GM23338 (cell line): Measurements from ENCODE around the gene ITGA4. TPM values are rescaled to one million over a fixed set of nuclear protein-coding genes. Genes with fewer than 3 reads are reported as not detected.

Source experiments
- ATAC-seq: fragments of 200-7000 bp; cut with Tn5 transposase; 3 replicates; pipeline ENCODE4 v1.9.1; 2020
- DNase-seq: peaks from one replicate; pipeline ENCODE4 v3.0.0-alpha.2; 2015; ENCODE audit warnings: low spot score
- H2AFZ ChIP-seq: fragments of 200-600 bp; sonication (generic); 2 replicates; pipeline ENCODE4 v1.8.0; 2016; ENCODE audit warnings: antibody characterized with exemption, mild to moderate bottlenecking, moderate library complexity
- H3F3A ChIP-seq: fragments of 200-600 bp; sonication (generic); replicated peaks from 2 replicates; pipeline ENCODE4 v1.8.0; 2017; ENCODE audit warnings: antibody characterized with exemption, mixed run types, low read depth
- H3K27ac ChIP-seq: fragments of 200-600 bp; sonication (generic); 2 replicates; pipeline ENCODE4 v1.6.1; 2016; ENCODE audit warnings: low read depth
- H3K27me3 ChIP-seq: fragments of 200-600 bp; sonication (generic); 2 replicates; pipeline ENCODE4 v1.8.0; 2016; ENCODE audit warnings: mild to moderate bottlenecking, mixed run types, moderate library complexity; ENCODE audit not compliant: insufficient read depth
- H3K36me3 ChIP-seq: fragments of 200-600 bp; sonication (generic); 2 replicates; pipeline ENCODE4 v1.8.0; 2016; ENCODE audit warnings: mild to moderate bottlenecking; ENCODE audit not compliant: insufficient read depth
- H3K4me1 ChIP-seq: fragments of 200-600 bp; sonication (generic); 2 replicates; pipeline ENCODE4 v1.8.0; 2016; ENCODE audit warnings: mild to moderate bottlenecking, moderate library complexity; ENCODE audit not compliant: insufficient read depth
- H3K4me2 ChIP-seq: fragments of 200-600 bp; sonication (generic); 2 replicates; pipeline ENCODE4 v1.7.1; 2017; ENCODE audit warnings: mixed run types
- H3K4me3 ChIP-seq: fragments of 200-600 bp; sonication (generic); 2 replicates; pipeline ENCODE4 v1.6.1; 2016; ENCODE audit warnings: mixed run types
- H3K79me2 ChIP-seq: fragments of 200-600 bp; sonication (generic); replicated peaks from 2 replicates; pipeline ENCODE4 v1.8.0; 2017; ENCODE audit warnings: mild to moderate bottlenecking; ENCODE audit not compliant: insufficient read depth
- H3K9me2 ChIP-seq: fragments of 200-600 bp; sonication (generic); 2 replicates; pipeline ENCODE4 v1.8.0; 2017; ENCODE audit not compliant: insufficient read depth
- H4K20me1 ChIP-seq: fragments of 200-600 bp; sonication (generic); replicated peaks from 2 replicates; pipeline ENCODE4 v1.8.0; 2017; ENCODE audit warnings: mild to moderate bottlenecking; ENCODE audit not compliant: insufficient read depth
- H3K27ac Mint-ChIP-seq: 2 replicates; pipeline ENCODE4 v1.8.0; 2020; ENCODE audit warnings: inconsistent platforms, mild to moderate bottlenecking, moderate library complexity, mixed read lengths
- H3K27me3 Mint-ChIP-seq: 3 replicates; pipeline ENCODE4 v1.8.0; 2022; ENCODE audit warnings: low read depth, mild to moderate bottlenecking, moderate library complexity, mixed read lengths, inconsistent platforms; ENCODE audit not compliant: insufficient read depth, poor library complexity
- H3K36me3 Mint-ChIP-seq: 3 replicates; pipeline ENCODE4 v1.8.0; 2021; ENCODE audit warnings: low read depth, mild to moderate bottlenecking, inconsistent platforms, moderate library complexity, mixed read lengths
- H3K4me1 Mint-ChIP-seq: 3 replicates; pipeline ENCODE4 v1.8.0; 2020; ENCODE audit warnings: mild to moderate bottlenecking, inconsistent platforms, mixed read lengths
- H3K4me3 Mint-ChIP-seq: 3 replicates; pipeline ENCODE4 v1.8.0; 2021; ENCODE audit warnings: moderate library complexity, mild to moderate bottlenecking, inconsistent platforms, mixed read lengths
- H3K9me3 Mint-ChIP-seq: 3 replicates; pipeline ENCODE4 v1.8.0; 2020; ENCODE audit warnings: moderate library complexity, mild to moderate bottlenecking, inconsistent platforms, mixed read lengths
- CREB1 ChIP-seq: fragments of 250-450 bp; sonication (Bioruptor Pico); IDR thresholded peaks from 2 replicates; pipeline ENCODE4 v1.5.0; 2020; ENCODE audit warnings: low read depth, mild to moderate bottlenecking, moderate library complexity
- CTCF ChIP-seq, 2 experiments: fragments of 200-600 bp in 1 of 2; sonication (generic) in 1 of 2; conservative IDR thresholded peaks; 2 replicates each; pipeline versions ENCODE4 v1.5.1 to v1.6.1; 2016 to 2017; ENCODE audit warnings: antibody characterized with exemption in 2 of 2, low read depth in 2 of 2, mild to moderate bottlenecking in 2 of 2, moderate library complexity in 1 of 2
- EZH2 ChIP-seq: fragments of 200-600 bp; sonication (generic); IDR thresholded peaks from one replicate; pipeline ENCODE4 v1.8.0; 2017; ENCODE audit warnings: antibody characterized with exemption, mild to moderate bottlenecking, low read depth; ENCODE audit not compliant: unreplicated experiment
- EZH2phosphoT487 ChIP-seq: fragments of 200-600 bp; sonication (generic); IDR thresholded peaks from one replicate; pipeline ENCODE4 v1.8.1; 2018; ENCODE audit warnings: antibody characterized with exemption; ENCODE audit not compliant: unreplicated experiment
- JUNB ChIP-seq: IDR thresholded peaks from one replicate; pipeline ENCODE4 v1.6.1; 2016; ENCODE audit warnings: antibody characterized with exemption; ENCODE audit not compliant: unreplicated experiment
- REST ChIP-seq: IDR thresholded peaks from one replicate; pipeline ENCODE4 v1.6.1; 2018; ENCODE audit warnings: antibody characterized with exemption; ENCODE audit not compliant: unreplicated experiment
- STAT1 ChIP-seq: IDR thresholded peaks from one replicate; pipeline ENCODE4 v1.6.1; 2016; ENCODE audit warnings: antibody characterized with exemption; ENCODE audit not compliant: unreplicated experiment
- ZNF114 ChIP-seq: fragments of 250-450 bp; sonication (Bioruptor Pico); IDR thresholded peaks from 2 replicates; pipeline ENCODE4 v1.5.0; 2020; ENCODE audit warnings: mild to moderate bottlenecking, moderate library complexity
- ZNF331 ChIP-seq: fragments of 250-450 bp; sonication (Bioruptor Pico); IDR thresholded peaks from 2 replicates; pipeline ENCODE4 v1.5.0; 2020; ENCODE audit warnings: low read depth, mild to moderate bottlenecking, moderate library complexity
- polyA plus RNA-seq: library from polyadenylated mRNA; unstranded; fragments of >200 nt; fragmentation: Nextera tagmentation; extraction: Ambion mirVana; gene quantifications from 2 replicates; pipeline ENCODE4 v1.2.1, GENCODE V29; 2016
- total RNA-seq: library from RNA; depleted of rRNA; stranded (reverse); fragments of >200 nt; shearing (Covaris generic); gene quantifications from 2 replicates; pipeline ENCODE4 v1.2.3, GENCODE V29; 2014
- TF ChIP-seq, protein P1 (sequence below): IDR thresholded peaks from 2 replicates; pipeline ENCODE4 v1.6.1; 2016; ENCODE audit warnings: antibody characterized with exemption

The ITGA4 gene
- total and polyA plus RNA-seq, 2 experiments from 2014 or later = 1.2 to 4.6 TPM

GRCh38 chr2:181485638-181485946 lies 28.4 kb downstream of the ITGA4 start:
- no peak overlapping the region for H2AFZ ChIP-seq
- H3K4me2 ChIP-seq = no peak overlapping the region
- H3K27me3 Mint-ChIP-seq = peaks cover 2% of the 10 kb centered on the region
- no peaks in the 10 kb centered on the region for H3K9me3 Mint-ChIP-seq
- H3K9me2 ChIP-seq = no peaks in the 10 kb centered on the region
- no peak overlapping the region for H3K4me3 ChIP-seq
- DNase-seq = no peak
- no peaks in the 10 kb centered on the region for H3K79me2 ChIP-seq
- no peaks in the 10 kb centered on the region for H3K27me3 ChIP-seq
- H3K36me3 ChIP-seq = no peaks in the 10 kb centered on the region
- H4K20me1 ChIP-seq = no peaks in the 10 kb centered on the region
- H3K4me1 Mint-ChIP-seq = peaks cover 6% of the 10 kb centered on the region; the same call in 2 of the 3 replicates
- H3F3A ChIP-seq = no peaks in the 10 kb centered on the region
- H3K27ac ChIP-seq = no peak overlapping the region
- no peak overlapping the region for H3K27ac Mint-ChIP-seq
- TF ChIP-seq REST (no peak), ZNF331 (CRISPR knock-in tag) (no peak), CREB1 (no peak), EZH2 (no peak), ZNF114 (CRISPR knock-in tag) (no peak), EZH2phosphoT487 (no peak), CTCF (conservative IDR thresholded peaks at IDR 0.05; ENCODE audit: low read depth in 2 of 2) (no peak)
- no peak for ATAC-seq
- no peaks in the 10 kb centered on the region for H3K36me3 Mint-ChIP-seq
- H3K4me3 Mint-ChIP-seq = no peak overlapping the region
- H3K4me1 ChIP-seq = no peaks in the 10 kb centered on the region

GRCh38 chr2:181499231-181499630 lies 42.0 kb downstream of the ITGA4 start:
- TF ChIP-seq, protein P1, sequence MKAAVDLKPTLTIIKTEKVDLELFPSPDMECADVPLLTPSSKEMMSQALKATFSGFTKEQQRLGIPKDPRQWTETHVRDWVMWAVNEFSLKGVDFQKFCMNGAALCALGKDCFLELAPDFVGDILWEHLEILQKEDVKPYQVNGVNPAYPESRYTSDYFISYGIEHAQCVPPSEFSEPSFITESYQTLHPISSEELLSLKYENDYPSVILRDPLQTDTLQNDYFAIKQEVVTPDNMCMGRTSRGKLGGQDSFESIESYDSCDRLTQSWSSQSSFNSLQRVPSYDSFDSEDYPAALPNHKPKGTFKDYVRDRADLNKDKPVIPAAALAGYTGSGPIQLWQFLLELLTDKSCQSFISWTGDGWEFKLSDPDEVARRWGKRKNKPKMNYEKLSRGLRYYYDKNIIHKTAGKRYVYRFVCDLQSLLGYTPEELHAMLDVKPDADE = no peak
- TF ChIP-seq JUNB (no peak), STAT1 (no peak), REST (no peak)

More at GRCh38 chr2:181499231-181499630, 42.0 kb downstream of the ITGA4 start:
- no peaks in the 10 kb centered on the region for H3K9me3 Mint-ChIP-seq
- no peaks in the 10 kb centered on the region for H4K20me1 ChIP-seq
- H3K27ac ChIP-seq = no peak overlapping the region
- H3K4me3 Mint-ChIP-seq = no peak overlapping the region
- peaks cover 12% of the 10 kb centered on the region for H3K4me1 ChIP-seq
- no peaks in the 10 kb centered on the region for H3K36me3 ChIP-seq
- DNase-seq (no peak), ATAC-seq (no peak)
- H3K4me1 Mint-ChIP-seq = peaks cover 8% of the 10 kb centered on the region
- no peaks in the 10 kb centered on the region for H3F3A ChIP-seq
- no peaks in the 10 kb centered on the region for H3K27me3 Mint-ChIP-seq
- no peak overlapping the region for H3K4me3 ChIP-seq
- no peak overlapping the region for H3K27ac Mint-ChIP-seq
- H3K27me3 ChIP-seq = no peaks in the 10 kb centered on the region
- H2AFZ ChIP-seq = no peak overlapping the region
- no peaks in the 10 kb centered on the region for H3K79me2 ChIP-seq
- no peaks in the 10 kb centered on the region for H3K36me3 Mint-ChIP-seq
- H3K9me2 ChIP-seq = no peaks in the 10 kb centered on the region
- no peak overlapping the region for H3K4me2 ChIP-seq
